ENCODE measurements around the gene NLRC3.
A peak's percentile ranks its signal among the peaks of the same experiment; 100 is the strongest.

Gene NLRC3

GRCh38 chr16:3548445-3548844 lies 28.8 kb downstream of the NLRC3 start:
- no peak for DNase-seq (ENCODE audit: low read depth in 2 of 2)

GRCh38 chr16:3546986-3547682 lies 30.1 kb downstream of the NLRC3 start:
- no peak for DNase-seq (ENCODE audit: low read depth in 2 of 2)

GRCh38 chr16:3542601-3543373 lies 34.4 kb downstream of the NLRC3 start:
- no peak for DNase-seq (ENCODE audit: low read depth in 2 of 2)

- DNase-seq (ENCODE audit: low read depth in 2 of 2): no peak
Observed at GRCh38 chr16:3541527-3542155, 35.6 kb downstream of the NLRC3 start.

GRCh38 chr16:3538222-3538621 lies 39.0 kb downstream of the NLRC3 start:
- no peak for DNase-seq (ENCODE audit: low read depth in 2 of 2)

GRCh38 chr16:3536851-3537250 lies 40.4 kb downstream of the NLRC3 start:
- DNase-seq (ENCODE audit: low read depth in 2 of 2): no peak

GRCh38 chr16:3536271-3536731 lies 40.9 kb downstream of the NLRC3 start:
- DNase-seq (ENCODE audit: low read depth in 2 of 2): no peak

- no peak for DNase-seq (ENCODE audit: low read depth in 2 of 2)
Observed at GRCh38 chr16:3534126-3534525, 43.1 kb downstream of the NLRC3 start.

GRCh38 chr16:3532741-3533140 lies 44.5 kb downstream of the NLRC3 start:
- no peak for DNase-seq (ENCODE audit: low read depth in 2 of 2)

- no peak for DNase-seq (ENCODE audit: low read depth in 2 of 2)
Observed at GRCh38 chr16:3530371-3530914, 46.8 kb downstream of the NLRC3 start.

- no peak for DNase-seq (ENCODE audit: low read depth in 2 of 2)
Observed at GRCh38 chr16:3529175-3529574, 48.0 kb downstream of the NLRC3 start.

GRCh38 chr16:3528406-3528805 lies 48.8 kb downstream of the NLRC3 start:
- DNase-seq (ENCODE audit: low read depth in 2 of 2): no peak

GRCh38 chr16:3527216-3527829 lies 49.9 kb downstream of the NLRC3 start:
- DNase-seq (ENCODE audit: low read depth in 2 of 2): peak in 1 of 2 donors; percentile 22

GRCh38 chr16:3525951-3526350 lies 51.3 kb downstream of the NLRC3 start:
- no peak for DNase-seq (ENCODE audit: low read depth in 2 of 2)

GRCh38 chr16:3523281-3523680 lies 53.9 kb downstream of the NLRC3 start:
- DNase-seq (ENCODE audit: low read depth in 2 of 2): no peak

- DNase-seq (ENCODE audit: low read depth in 2 of 2): no peak
Observed at GRCh38 chr16:3520841-3521240, 56.4 kb downstream of the NLRC3 start.

GRCh38 chr16:3520413-3520812 lies 56.8 kb downstream of the NLRC3 start:
- no peak for DNase-seq (ENCODE audit: low read depth in 2 of 2)

- DNase-seq (ENCODE audit: low read depth in 2 of 2): no peak
Observed at GRCh38 chr16:3519581-3519980, 57.6 kb downstream of the NLRC3 start.

GRCh38 chr16:3518986-3519348 lies 58.2 kb downstream of the NLRC3 start:
- no peak for DNase-seq (ENCODE audit: low read depth in 2 of 2)

- no peak for DNase-seq (ENCODE audit: low read depth in 2 of 2)
Observed at GRCh38 chr16:3518292-3518985, 58.8 kb downstream of the NLRC3 start.

GRCh38 chr16:3515897-3516296 lies 61.3 kb downstream of the NLRC3 start:
- no peak for DNase-seq (ENCODE audit: low read depth in 2 of 2)

Data from stimulated activated CD8-positive, alpha-beta memory T cell treated with anti-CD3 and anti-CD28 coated beads, Interleukin-15, amount 100 ng/mL, for 4 hours (primary cell).